ENCODE data around the gene EPHA10.
"Not testable (repeated sequence)": the region's sequence is repeated elsewhere in the genome, so short reads cannot be mapped to it uniquely, and the experiment has no call there.

The EPHA10 gene

GRCh38 chr1:37764888-37765441, at the start of gene EPHA10:
Gene EPHA10 (minus strand): TSS chr1:37765120. CDS start chr1:37765066, 54 bp downstream.
- DNase-seq (ENCODE audit: low read depth), result no peak

- DNase-seq (ENCODE audit: low read depth), result no peak
Measured at GRCh38 chr1:37814252-37814651, 49.3 kb upstream of the EPHA10 start.

DNA sequence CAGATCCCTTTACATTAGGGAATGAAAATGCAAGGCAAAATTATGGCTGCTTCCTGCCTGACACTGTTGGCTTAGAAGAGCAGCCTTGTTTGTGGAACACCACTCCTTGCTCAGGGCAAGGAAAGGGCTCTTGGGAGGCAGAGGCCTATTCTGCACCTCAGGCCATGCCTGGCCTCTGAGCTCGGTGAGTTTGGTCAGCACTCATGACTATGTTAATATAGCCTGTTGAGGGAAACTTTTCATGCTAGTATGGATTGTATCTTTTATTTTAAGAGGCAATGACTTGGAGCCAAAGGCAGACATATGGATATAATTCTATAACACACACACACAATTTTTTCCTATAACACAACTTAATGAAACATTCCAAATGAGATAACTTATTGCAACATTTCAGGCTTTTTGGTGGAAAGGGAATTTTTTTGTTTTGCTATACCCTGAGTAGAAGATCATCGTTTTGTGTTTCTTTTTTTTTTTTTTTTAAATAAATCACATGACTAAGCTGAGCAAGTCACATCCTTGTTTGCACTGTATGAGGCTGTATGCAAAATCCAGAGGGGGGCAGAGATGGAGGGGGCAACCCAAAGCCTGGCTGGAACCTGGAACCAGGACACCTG, 48.7 kb upstream of the EPHA10 start:
- no peak for DNase-seq (ENCODE audit: low read depth)

DNA sequence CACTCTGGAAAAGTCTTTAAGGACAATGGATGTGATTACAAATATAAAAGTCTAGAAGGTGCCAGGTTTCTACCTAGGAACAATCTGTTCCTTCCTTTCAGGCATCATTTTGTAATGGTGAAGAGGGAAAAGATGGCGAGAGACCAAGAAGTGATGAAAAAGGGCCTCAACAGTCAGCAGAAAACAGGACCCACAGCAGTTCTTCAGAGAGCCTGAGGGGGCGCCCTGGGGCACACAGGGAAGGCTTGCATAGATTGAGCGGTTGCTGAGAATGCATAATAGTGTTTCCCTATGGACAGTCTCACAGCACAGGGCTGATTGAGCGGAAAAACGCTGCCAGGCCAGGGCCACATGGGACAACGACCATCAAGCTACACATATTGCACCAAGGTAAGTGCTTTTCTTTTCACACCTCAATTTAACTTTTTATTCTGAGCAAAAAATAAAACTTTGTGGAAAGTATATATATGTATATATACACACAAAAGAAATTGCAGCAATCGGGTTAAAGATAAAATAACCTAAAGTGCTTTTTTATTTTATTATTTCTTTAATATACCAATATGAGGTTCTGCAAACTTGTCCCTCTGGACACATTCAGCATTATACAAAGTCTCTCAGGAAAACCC, 46.2 kb upstream of the EPHA10 start:
- DNase-seq (ENCODE audit: low read depth), result no peak

DNA sequence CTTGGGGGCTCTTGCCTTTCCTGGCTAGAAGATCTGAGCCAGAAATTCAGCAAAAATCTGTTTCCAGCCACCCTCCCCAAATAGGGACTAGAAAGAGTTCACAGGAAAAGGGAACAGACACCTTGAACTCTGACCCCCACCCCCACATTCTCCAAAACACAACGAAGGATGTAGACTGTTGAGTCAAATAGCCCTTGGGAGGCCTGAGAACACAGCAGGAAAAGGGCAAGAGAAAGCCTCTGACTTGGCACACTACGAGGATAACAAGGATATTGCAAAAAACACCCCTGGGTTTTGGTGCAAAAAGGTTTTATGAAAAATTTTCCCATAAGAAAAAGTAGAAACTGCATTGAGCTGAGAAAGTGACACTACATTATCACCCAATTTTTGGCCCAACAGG, 45.0 kb upstream of the EPHA10 start:
- no peak for DNase-seq (ENCODE audit: low read depth)

GRCh38 chr1:37808369-37809319, 43.7 kb upstream of the EPHA10 start:
- DNase-seq (ENCODE audit: low read depth), result peak; percentile 41

- DNase-seq (ENCODE audit: low read depth), result peak; percentile 89
Measured at GRCh38 chr1:37807555-37808368, 42.8 kb upstream of the EPHA10 start, which contains the start of the genes C1orf122 and YRDC. Gene C1orf122 (plus strand): TSS chr1:37807790. CDS start chr1:37808405, 615 bp downstream. Gene YRDC (minus strand): TSS chr1:37808208. CDS start chr1:37808180, 28 bp downstream.

DNA sequence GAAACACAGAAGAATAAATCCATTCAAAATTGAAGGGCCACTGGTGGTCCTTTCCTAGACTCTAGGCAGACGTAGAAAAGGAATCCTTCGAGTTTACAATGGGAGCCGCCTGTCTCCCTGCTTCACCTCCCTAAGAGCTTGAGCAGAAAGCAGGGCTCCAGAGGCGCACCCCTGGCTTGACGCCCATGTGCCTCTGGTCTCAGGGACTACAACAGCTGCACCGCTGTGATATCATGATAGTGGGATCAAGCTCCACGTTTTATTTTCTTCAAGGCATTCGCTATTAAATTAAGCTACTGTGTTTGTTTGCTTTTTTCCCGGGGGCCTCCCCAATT, 42.3 kb upstream of the EPHA10 start:
- DNase-seq (ENCODE audit: low read depth), result no peak

DNA sequence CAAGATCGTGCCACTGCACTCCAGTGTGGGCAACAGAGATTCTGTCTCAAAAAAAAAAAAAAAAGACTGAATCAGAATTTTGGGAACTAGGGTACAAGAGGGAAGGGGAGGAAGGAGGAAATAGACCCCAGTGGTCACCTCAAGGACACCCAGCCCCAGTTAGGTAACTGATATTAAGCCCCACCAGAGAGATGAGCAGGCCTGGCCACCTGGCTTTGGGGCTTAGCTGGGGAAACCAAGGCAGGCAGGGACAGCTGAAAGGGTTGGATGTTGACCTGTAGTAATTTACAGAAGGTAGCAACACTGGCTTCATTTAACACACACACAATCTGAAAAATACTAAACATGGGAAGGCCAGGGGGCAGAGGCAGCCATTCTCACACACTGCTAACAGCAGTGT, 37.5 kb upstream of the EPHA10 start:
- no peak for DNase-seq (ENCODE audit: low read depth)

DNA sequence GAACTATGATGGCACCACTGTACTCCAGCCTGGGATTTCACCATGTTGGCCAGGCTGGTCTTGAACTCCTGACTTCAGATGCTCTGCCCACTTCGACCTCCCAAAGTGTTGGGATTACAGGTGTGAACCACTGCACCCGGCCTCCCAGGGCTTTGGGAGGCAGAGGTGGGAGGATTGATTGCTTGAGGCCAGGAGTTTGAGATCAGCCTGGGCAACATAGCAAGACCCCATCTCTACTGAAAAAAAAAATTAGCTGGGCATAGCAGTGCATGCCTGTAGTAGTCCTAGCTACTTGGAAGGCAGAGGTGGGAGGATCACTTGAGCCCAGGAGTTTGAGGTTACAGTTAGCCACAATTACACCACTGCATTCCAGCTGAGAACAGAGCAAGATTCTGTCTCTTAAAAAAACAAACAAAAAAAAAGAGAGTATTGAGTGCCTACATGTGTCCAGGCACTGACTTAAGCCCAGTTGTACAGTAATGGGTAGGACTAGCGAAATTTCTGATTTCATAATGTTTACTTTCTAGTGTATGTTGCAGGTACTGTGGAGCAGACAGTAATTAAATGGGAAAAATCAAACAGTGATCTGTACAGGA, 32.9 kb upstream of the EPHA10 start:
- no peak for DNase-seq (ENCODE audit: low read depth)

DNA sequence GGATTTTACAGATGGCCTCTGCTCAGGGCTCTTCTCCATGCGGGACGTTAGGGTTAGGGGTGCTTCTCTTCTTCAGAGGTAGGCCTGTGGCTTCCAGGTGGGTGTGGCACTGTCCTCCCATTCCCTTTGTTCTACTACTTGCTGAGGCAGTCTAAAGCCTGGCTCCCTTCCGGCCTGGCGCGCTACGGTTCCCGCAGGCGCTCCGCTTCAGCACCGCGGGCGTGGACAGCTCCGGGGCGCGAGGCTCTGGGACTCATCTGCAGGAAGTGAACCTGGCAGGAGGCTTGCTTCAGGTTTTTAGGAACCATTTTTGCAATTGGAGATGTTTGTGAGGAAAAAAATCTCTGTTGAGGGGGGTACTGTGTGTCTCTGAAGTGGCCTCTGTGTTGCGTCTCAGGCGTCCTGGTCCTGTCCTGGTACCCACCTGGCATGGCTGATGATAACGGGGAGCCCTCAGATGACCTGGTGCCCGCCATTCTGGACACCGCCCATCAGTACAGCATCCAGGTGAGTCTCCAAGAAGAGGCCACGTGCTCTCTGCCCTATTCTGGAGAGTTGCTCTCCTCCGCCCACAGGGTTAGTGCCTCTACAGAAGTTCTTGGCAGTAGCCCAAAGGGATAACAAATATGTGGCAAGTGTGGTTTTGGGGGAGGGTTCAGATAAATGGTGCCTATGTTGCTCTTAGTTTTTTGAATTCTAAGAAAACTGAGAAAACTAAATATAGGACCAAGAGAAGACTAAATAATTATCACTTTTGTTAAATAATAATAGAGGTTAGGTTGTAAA, 30.6 kb upstream of the EPHA10 start:
- DNase-seq (ENCODE audit: low read depth), result no peak

GRCh38 chr1:37794372-37795339, 29.7 kb upstream of the EPHA10 start:
- no peak for DNase-seq (ENCODE audit: low read depth)

- DNase-seq (ENCODE audit: low read depth), result no peak
Measured at GRCh38 chr1:37793773-37794371, 29.0 kb upstream of the EPHA10 start, which contains the start of gene MANEAL. Gene MANEAL (plus strand): TSS chr1:37793847. CDS start chr1:37794183, 336 bp downstream.

DNA sequence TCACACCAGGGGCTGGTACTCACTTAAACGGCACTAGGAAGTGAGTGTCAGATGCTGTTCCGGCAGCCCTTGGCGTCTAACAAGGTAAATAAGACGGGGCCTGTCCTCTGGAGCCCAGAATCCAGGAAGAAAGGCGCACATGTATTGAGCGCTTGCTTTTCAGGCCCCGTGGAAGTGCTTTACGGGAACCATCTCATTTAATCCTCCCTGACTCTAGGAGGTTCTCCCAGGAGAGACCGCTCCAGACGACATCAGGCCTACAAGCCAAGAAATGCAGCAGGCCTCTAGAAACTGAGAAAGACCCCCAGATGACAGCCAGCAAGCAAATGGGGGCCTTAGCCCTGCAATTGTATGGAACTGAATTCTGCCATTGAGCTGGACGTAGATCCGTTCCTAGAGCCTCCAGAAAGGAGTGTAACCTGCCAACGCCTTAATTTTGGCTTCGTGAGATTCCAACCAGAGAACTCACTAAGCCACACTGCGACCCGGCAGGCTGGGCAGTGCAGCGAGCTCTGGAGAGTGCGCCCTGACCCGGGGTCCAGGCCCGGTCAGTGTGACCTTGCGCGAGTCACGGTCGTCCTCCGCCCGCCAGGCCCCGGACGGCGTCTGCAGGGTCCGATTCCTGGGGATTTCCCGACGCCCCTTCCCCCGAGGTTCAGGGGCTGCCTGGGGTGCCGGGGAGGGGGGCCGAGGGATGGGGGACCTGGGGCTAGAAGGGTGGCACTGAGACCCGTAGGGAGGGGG, 28.2 kb upstream of the EPHA10 start:
- no peak for DNase-seq (ENCODE audit: low read depth)

GRCh38 chr1:37782491-37782890, 17.6 kb upstream of the EPHA10 start:
- DNase-seq (ENCODE audit: low read depth), result no peak

DNA sequence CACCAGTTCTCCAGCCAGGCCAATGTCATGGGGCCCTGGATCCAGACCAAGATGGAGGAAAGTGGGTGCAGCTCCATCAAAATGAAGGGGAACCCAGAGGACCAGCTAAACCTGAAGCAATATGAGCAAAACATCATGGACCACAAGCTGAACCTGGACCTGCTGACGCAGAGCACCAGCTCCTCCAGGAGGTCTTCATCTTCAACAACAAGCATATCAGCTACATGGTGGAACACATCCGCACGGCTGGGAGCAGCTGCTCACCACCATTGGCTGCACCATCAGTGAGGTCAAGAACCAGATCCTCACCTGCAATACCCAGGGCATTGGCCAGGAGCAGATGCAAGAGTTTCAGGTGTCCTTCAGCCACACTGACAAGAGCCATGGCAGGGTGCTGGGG, 13.7 kb upstream of the EPHA10 start:
- no peak for DNase-seq (ENCODE audit: low read depth)

GRCh38 chr1:37776946-37777516, 12.1 kb upstream of the EPHA10 start:
- no peak for DNase-seq (ENCODE audit: low read depth)

DNA sequence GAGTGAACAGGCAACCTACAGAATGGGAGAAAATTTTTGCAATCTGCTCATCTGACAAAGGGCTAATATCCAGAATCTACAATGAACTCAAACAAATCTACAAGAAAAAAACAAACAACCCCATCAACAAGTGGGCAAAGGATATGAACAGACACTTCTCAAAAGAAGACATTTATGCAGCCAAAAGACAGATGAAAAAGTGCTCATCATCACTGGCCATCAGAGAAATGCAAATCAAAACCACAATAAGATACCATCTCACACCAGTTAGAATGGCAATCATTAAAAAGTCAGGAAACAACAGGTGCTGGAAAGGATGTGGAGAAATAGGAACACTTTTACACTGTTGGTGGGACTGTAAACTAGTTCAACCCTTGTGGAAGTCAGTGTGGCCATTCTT, 6.5 kb upstream of the EPHA10 start:
- DNase-seq (ENCODE audit: low read depth), result not testable (repeated sequence)
